Trophoblast cell (in vitro differentiated cells and primary cell): ENCODE data around the gene CFAP92.

Experiments used
- DNase-seq, 2 donors: peaks; one replicate each; pipeline ENCODE4 v3.0.0-alpha.2; 2016
- H2AFZ ChIP-seq: 2 replicates; pipeline ENCODE4 v1.6.1; 2013; ENCODE audit warnings: low read length, moderate library complexity, mild to moderate bottlenecking; ENCODE audit not compliant: insufficient read depth, poor library complexity
- H2AK5ac ChIP-seq: 2 replicates; pipeline ENCODE4 v1.6.1; 2013; ENCODE audit warnings: mild to moderate bottlenecking, low read length
- H2BK120ac ChIP-seq: 2 replicates; pipeline ENCODE4 v1.6.1; 2013; ENCODE audit warnings: low read length, mild to moderate bottlenecking, moderate library complexity; ENCODE audit not compliant: insufficient read depth, poor library complexity
- H2BK12ac ChIP-seq: 2 replicates; pipeline ENCODE4 v1.6.1; 2013; ENCODE audit warnings: mild to moderate bottlenecking, low read length, moderate library complexity
- H2BK5ac ChIP-seq: 2 replicates; pipeline ENCODE4 v1.6.1; 2013; ENCODE audit warnings: low read length, low read depth, moderate library complexity, mild to moderate bottlenecking; ENCODE audit not compliant: poor library complexity
- H3K14ac ChIP-seq: 2 replicates; pipeline ENCODE4 v1.6.1; 2013; ENCODE audit warnings: mild to moderate bottlenecking, low read length
- H3K18ac ChIP-seq: 2 replicates; pipeline ENCODE4 v1.6.1; 2013; ENCODE audit warnings: mild to moderate bottlenecking, low read length
- H3K23ac ChIP-seq: 2 replicates; pipeline ENCODE4 v1.6.1; 2013; ENCODE audit warnings: low read length
- H3K27ac ChIP-seq: 2 replicates; pipeline ENCODE4 v1.5.1; 2013; ENCODE audit warnings: low read depth, mild to moderate bottlenecking, inconsistent platforms, low read length, moderate library complexity
- H3K27me3 ChIP-seq: 2 replicates; pipeline ENCODE4 v1.6.1; 2013; ENCODE audit warnings: inconsistent platforms, mild to moderate bottlenecking, low read length, moderate library complexity; ENCODE audit not compliant: insufficient read depth
- H3K36me3 ChIP-seq, 2 experiments: 1 replicate in 1 of 2; 2 replicates in 1 of 2; pipeline ENCODE4 v1.6.1; 2013; ENCODE audit warnings: low read length in 2 of 2, mild to moderate bottlenecking in 2 of 2, moderate library complexity in 1 of 2; ENCODE audit not compliant: insufficient read depth in 2 of 2, control insufficient read depth in 1 of 2
- H3K4ac ChIP-seq: 2 replicates; pipeline ENCODE4 v1.6.1; 2013; ENCODE audit warnings: low read depth, mild to moderate bottlenecking, low read length, moderate library complexity
- H3K4me1 ChIP-seq, 2 experiments: 1 replicate in 1 of 2; 2 replicates in 1 of 2; pipeline ENCODE4 v1.6.1; 2013; ENCODE audit warnings: low read length in 2 of 2, mild to moderate bottlenecking in 2 of 2, moderate library complexity in 1 of 2; ENCODE audit not compliant: insufficient read depth in 2 of 2, control insufficient read depth in 1 of 2
- H3K4me2 ChIP-seq: 2 replicates; pipeline ENCODE4 v1.6.1; 2013; ENCODE audit warnings: inconsistent platforms, mild to moderate bottlenecking, low read length, moderate library complexity
- H3K4me3 ChIP-seq: 2 replicates; pipeline ENCODE4 v1.5.1; 2013; ENCODE audit warnings: mild to moderate bottlenecking, low read depth, low read length, inconsistent platforms
- H3K79me1 ChIP-seq: one replicate; pipeline ENCODE4 v1.6.1; 2013; ENCODE audit warnings: low read length
- H3K79me2 ChIP-seq: 2 replicates; pipeline ENCODE4 v1.6.1; 2013; ENCODE audit warnings: low read length, mild to moderate bottlenecking; ENCODE audit not compliant: control insufficient read depth, insufficient read depth, poor library complexity
- H3K9ac ChIP-seq: 2 replicates; pipeline ENCODE4 v1.6.1; 2013; ENCODE audit warnings: mild to moderate bottlenecking, low read length
- H3K9me3 ChIP-seq: 2 replicates; pipeline ENCODE4 v1.6.1; 2013; ENCODE audit warnings: low read depth, mild to moderate bottlenecking, control low read depth, inconsistent platforms, low read length; ENCODE audit not compliant: insufficient read depth
- H4K12ac ChIP-seq: 2 replicates; pipeline ENCODE4 v1.6.1; 2013; ENCODE audit warnings: low read depth, mild to moderate bottlenecking, low read length, moderate library complexity
- H4K8ac ChIP-seq: 2 replicates; pipeline ENCODE4 v1.6.1; 2013; ENCODE audit warnings: low read depth, mild to moderate bottlenecking, low read length, moderate library complexity
- H4K91ac ChIP-seq: one replicate; pipeline ENCODE4 v1.6.1; 2013; ENCODE audit warnings: low read depth, mild to moderate bottlenecking, low read length, moderate library complexity
- WGBS: extraction: QIAGEN DNeasy Blood & Tissue Kit; methylation state at CpG from one replicate; pipeline ENCODE4 v1.1.7; 2013; ENCODE audit warnings: missing lambda C conversion rate; ENCODE audit not compliant: insufficient read length, insufficient coverage; ENCODE audit errors: extremely low coverage; 5-methylcytosine and 5-hydroxymethylcytosine counted together

The CFAP92 gene

GRCh38 chr3:128914966-128915645 is 78.8 kb downstream of the CFAP92 start:
- H2AK5ac ChIP-seq, result no peak overlapping the region
- WGBS, result no CpG with 5 or more reads among the region's 10 CpGs
- no peaks in the 10 kb centered on the region for H3K79me1 ChIP-seq
- H3K4me2 ChIP-seq, result no peak overlapping the region
- H3K79me2 ChIP-seq, result no peaks in the 10 kb centered on the region
- no peak overlapping the region for H3K4me3 ChIP-seq
- H4K12ac ChIP-seq, result no peak overlapping the region
- H3K18ac ChIP-seq, result no peak overlapping the region
- no peaks in the 10 kb centered on the region for H3K4me1 ChIP-seq
- H4K91ac ChIP-seq, result no peak overlapping the region
- H2BK120ac ChIP-seq, result no peak overlapping the region
- H3K36me3 ChIP-seq, result peaks cover 44 to 62% of the 10 kb centered on the region in 2 experiments
- H2BK12ac ChIP-seq, result no peak overlapping the region
- no peak overlapping the region for H4K8ac ChIP-seq
- H3K14ac ChIP-seq, result no peak overlapping the region
- no peak overlapping the region for H2BK5ac ChIP-seq
- no peak for DNase-seq
- H3K4ac ChIP-seq, result no peak overlapping the region
- no peaks in the 10 kb centered on the region for H3K27me3 ChIP-seq
- H2AFZ ChIP-seq, result no peak overlapping the region
- H3K27ac ChIP-seq, result no peak overlapping the region
- H3K9ac ChIP-seq, result peak overlapping the region; percentile 43
- no peak overlapping the region for H3K23ac ChIP-seq
- peaks cover 4% of the 10 kb centered on the region for H3K9me3 ChIP-seq

GRCh38 chr3:128911911-128912310 is 82.0 kb downstream of the CFAP92 start:
- Histone ChIP-seq H3K36me3 (peaks cover 74 to 94% of the 10 kb centered on the region in 2 experiments), H2BK5ac (no peak overlapping the region), H3K4me3 (no peak overlapping the region), H4K12ac (no peak overlapping the region), H3K27me3 (no peaks in the 10 kb centered on the region), H3K27ac (no peak overlapping the region), H3K79me2 (no peaks in the 10 kb centered on the region), H3K4me1 (no peaks in the 10 kb centered on the region), H3K23ac (no peak overlapping the region), H3K4me2 (no peak overlapping the region), H4K8ac (no peak overlapping the region), H3K14ac (no peak overlapping the region), H4K91ac (no peak overlapping the region), H3K79me1 (no peaks in the 10 kb centered on the region), H2AK5ac (no peak overlapping the region), H2BK120ac (no peak overlapping the region), H3K9me3 (peaks cover 2% of the 10 kb centered on the region), H2BK12ac (no peak overlapping the region), H2AFZ (no peak overlapping the region), H3K18ac (no peak overlapping the region), H3K4ac (no peak overlapping the region), H3K9ac (no peak overlapping the region)
- no CpG with 5 or more reads among the region's 7 CpGs for WGBS
- DNase-seq, result no peak

- WGBS, result no CpG with 5 or more reads among the region's 13 CpGs
- no peak overlapping the region for H2AK5ac ChIP-seq
- no peaks in the 10 kb centered on the region for H3K79me1 ChIP-seq
- no peak for DNase-seq
- H3K27ac ChIP-seq, result no peak overlapping the region
- H3K36me3 ChIP-seq, result peaks cover 85 to 98% of the 10 kb centered on the region in 2 experiments
- no peak overlapping the region for H3K18ac ChIP-seq
- no peak overlapping the region for H2AFZ ChIP-seq
- H3K14ac ChIP-seq, result no peak overlapping the region
- H2BK5ac ChIP-seq, result no peak overlapping the region
- no peak overlapping the region for H4K12ac ChIP-seq
- H3K4me2 ChIP-seq, result no peak overlapping the region
- H4K91ac ChIP-seq, result no peak overlapping the region
- H4K8ac ChIP-seq, result no peak overlapping the region
- H3K9ac ChIP-seq, result no peak overlapping the region
- H3K9me3 ChIP-seq, result peaks cover 2% of the 10 kb centered on the region
- no peaks in the 10 kb centered on the region for H3K4me1 ChIP-seq
- no peak overlapping the region for H2BK120ac ChIP-seq
- no peak overlapping the region for H3K4me3 ChIP-seq
- no peaks in the 10 kb centered on the region for H3K27me3 ChIP-seq
- no peak overlapping the region for H3K4ac ChIP-seq
- no peaks in the 10 kb centered on the region for H3K79me2 ChIP-seq
- no peak overlapping the region for H2BK12ac ChIP-seq
- H3K23ac ChIP-seq, result no peak overlapping the region
Measured at GRCh38 chr3:128910006-128910405, 83.9 kb downstream of the CFAP92 start.

GRCh38 chr3:128908951-128909350 is 84.9 kb downstream of the CFAP92 start:
- no peaks in the 10 kb centered on the region for H3K79me1 ChIP-seq
- no peak overlapping the region for H2AFZ ChIP-seq
- no peak overlapping the region for H2BK12ac ChIP-seq
- H2AK5ac ChIP-seq, result no peak overlapping the region
- H3K4me2 ChIP-seq, result no peak overlapping the region
- no peak overlapping the region for H3K23ac ChIP-seq
- DNase-seq, result no peak
- no peak overlapping the region for H3K4me3 ChIP-seq
- H3K14ac ChIP-seq, result no peak overlapping the region
- H4K12ac ChIP-seq, result no peak overlapping the region
- H3K27ac ChIP-seq, result no peak overlapping the region
- H3K9me3 ChIP-seq, result no peaks in the 10 kb centered on the region
- no peak overlapping the region for H2BK120ac ChIP-seq
- no peak overlapping the region for H3K9ac ChIP-seq
- no peak overlapping the region for H4K8ac ChIP-seq
- no peak overlapping the region for H4K91ac ChIP-seq
- no peak overlapping the region for H2BK5ac ChIP-seq
- H3K4me1 ChIP-seq, result no peaks in the 10 kb centered on the region
- H3K27me3 ChIP-seq, result no peaks in the 10 kb centered on the region
- H3K36me3 ChIP-seq, result peaks cover 88 to 96% of the 10 kb centered on the region in 2 experiments
- WGBS, result no CpG with 5 or more reads among the region's 6 CpGs
- no peak overlapping the region for H3K18ac ChIP-seq
- H3K79me2 ChIP-seq, result no peaks in the 10 kb centered on the region
- no peak overlapping the region for H3K4ac ChIP-seq
